K562 (cell line): ENCODE measurements around the gene TRAPPC12. TPM values are rescaled to one million over a fixed set of nuclear protein-coding genes. Genes with fewer than 3 reads are reported as not detected.

Experiments used
- MGA ChIP-seq: fragments of 450-650 bp; IDR thresholded peaks from 2 replicates; pipeline ENCODE4 v1.6.1; 2016; ENCODE audit warnings: mild to moderate bottlenecking, moderate library complexity
- RBM14 ChIP-seq: fragments of 200-400 bp; formaldehyde crosslinking; IDR thresholded peaks from 2 replicates; pipeline ENCODE4 v1.6.1; 2018; ENCODE audit warnings: low read depth, mild to moderate bottlenecking, low read length, moderate library complexity, borderline replicate concordance; ENCODE audit not compliant: insufficient read depth
- SIN3B ChIP-seq: fragments of 450-650 bp; IDR thresholded peaks from 2 replicates; pipeline ENCODE4 v1.6.1; 2017; ENCODE audit warnings: low read depth, mild to moderate bottlenecking, moderate library complexity
- ZBTB11 ChIP-seq, 3 experiments: fragments of 200-800 bp in 1 of 3; fragments of 250-450 bp in 1 of 3; fragments of 450-650 bp in 1 of 3; sonication (Bioruptor Pico) in 1 of 3; sonication (Bioruptor generic) in 1 of 3; formaldehyde crosslinking in 1 of 3; IDR thresholded peaks; 2 replicates each; pipeline versions ENCODE4 v1.6.1 to v1.8.0; 2016 to 2022; ENCODE audit warnings: mild to moderate bottlenecking in 2 of 3, missing genetic modification characterization in 2 of 3, missing compliant biosample characterization in 1 of 3, moderate library complexity in 1 of 3
- polyA plus RNA-seq, 8 experiments: library from polyadenylated mRNA; depleted of rRNA in 4 of 8; stranded (reverse) in 5 of 8; unstranded in 3 of 8; fragments of >200 nt; fragmentation: Nextera tagmentation in 2 of 8; fragmentation: Illumina TruSeq in 1 of 8; extraction: Ambion mirVana in 2 of 8; extraction: Trizol in 1 of 8; gene quantifications; 2 replicates each; pipeline versions ENCODE4 v1.2.1 to v1.2.3, GENCODE V29; 2011 to 2014; ENCODE audit warnings: inconsistent platforms in 1 of 8, missing spikeins in 1 of 8
- total RNA-seq, 7 experiments: library from RNA; depleted of rRNA in 6 of 7; stranded (reverse); fragments of >200 nt in 6 of 7; fragmentation: Illumina TruSeq in 2 of 7; extraction: Trizol in 2 of 7; gene quantifications; 2 replicates each; pipeline versions ENCODE4 v1.2.1 to v1.2.3, GENCODE V29; 2011 to 2021; ENCODE audit warnings: low replicate concordance in 1 of 7

Gene TRAPPC12
- total and polyA plus RNA-seq, 9 of the 15 experiments (the other 6 are each of a cell fraction or from before 2014, with no cell fraction given), result 8.0 to 75.2 (median 39.1) TPM

GRCh38 chr2:3377612-3378432, 1.7 kb upstream of the TRAPPC12 start, which contains the start of gene EIPR1 (continued):
- TF ChIP-seq MGA, result peak; percentile 80
- no peak for TF ChIP-seq RBM14
- TF ChIP-seq ZBTB11 (CRISPR knock-in tag; IDR thresholded peaks at IDR 0.05), result peak in 2 of 3 experiments; percentile 21 to 88; a peak in 2 of 6 replicates
- TF ChIP-seq SIN3B, result peak; percentile 89
